Omental fat pad (tissue), 4 donors: ENCODE results near the gene BRCA2. TPM values are rescaled to one million over a fixed set of nuclear protein-coding genes. Genes with fewer than 3 reads are reported as not detected.

Experiments
- ATAC-seq: fragments of 150-250 bp; one replicate; pipeline ENCODE4 v1.9.1; 2016; ENCODE audit warnings: mild to moderate bottlenecking, moderate library complexity; ENCODE audit not compliant: low FRiP score
- DNase-seq: peaks from one replicate; pipeline ENCODE4 v3.0.0-alpha.2; 2019; ENCODE audit warnings: low spot score
- CTCF ChIP-seq, 3 donors: fragments of 450-650 bp; IDR thresholded peaks; one replicate each; pipeline ENCODE4 v1.5.1; 2016 to 2017; ENCODE audit warnings: antibody characterized with exemption in 3 of 3, mild to moderate bottlenecking in 3 of 3, moderate library complexity in 2 of 3
- total RNA-seq, 4 donors: library from RNA; depleted of rRNA; stranded (reverse); fragments of >200 nt; gene quantifications; one replicate each; pipeline ENCODE4 v1.1.0, GENCODE V29; 2016

BRCA2 gene
- total RNA-seq, 4 donors from 2014 or later: 2.0 to 3.3 (median 2.5) TPM

- ATAC-seq (peak; percentile 75), DNase-seq (no peak)
- TF ChIP-seq CTCF (IDR thresholded peaks at IDR 0.05): peak in 1 of 3 donors; percentile 79
Observed at GRCh38 chr13:32310134-32310706, 5.1 kb upstream of the BRCA2 start.

GRCh38 chr13:32311188-32311897 is 4.0 kb upstream of the BRCA2 start:
- DNase-seq (no peak), ATAC-seq (no peak)
- no peak for TF ChIP-seq CTCF (IDR thresholded peaks at IDR 0.05)

GRCh38 chr13:32314271-32315237 is 754 bp upstream of the BRCA2 start:
- TF ChIP-seq CTCF (IDR thresholded peaks at IDR 0.05): no peak
- peak; percentile 64 for ATAC-seq
- peak; percentile 29 for DNase-seq

GRCh38 chr13:32316028-32316339 is 676 bp downstream of the BRCA2 start:
- no peak for DNase-seq
- TF ChIP-seq CTCF (IDR thresholded peaks at IDR 0.05): no peak
- ATAC-seq: no peak

GRCh38 chr13:32316501-32316900 is 1.2 kb downstream of the BRCA2 start:
- no peak for TF ChIP-seq CTCF (IDR thresholded peaks at IDR 0.05)
- DNase-seq (no peak), ATAC-seq (no peak)

- no peak for ATAC-seq
- TF ChIP-seq CTCF (IDR thresholded peaks at IDR 0.05): no peak
- no peak for DNase-seq
Observed at GRCh38 chr13:32317716-32318465, 2.6 kb downstream of the BRCA2 start.
